ENCODE data around the gene ZNF750.

ZNF750 gene

GRCh38 chr17:82812058-82812457 is 27.8 kb downstream of the ZNF750 start:
- DNase-seq (ENCODE audit: low spot score), result no peak

GRCh38 chr17:82810644-82811430 is 29.0 kb downstream of the ZNF750 start:
- DNase-seq (ENCODE audit: low spot score), result no peak

- DNase-seq (ENCODE audit: low spot score), result no peak
Measured at GRCh38 chr17:82808921-82809905, 30.6 kb downstream of the ZNF750 start.

GRCh38 chr17:82808006-82808405 is 31.8 kb downstream of the ZNF750 start:
- no peak for DNase-seq (ENCODE audit: low spot score)

- no peak for DNase-seq (ENCODE audit: low spot score)
Measured at GRCh38 chr17:82807562-82807961, 32.3 kb downstream of the ZNF750 start.

- DNase-seq (ENCODE audit: low spot score), result no peak
Measured at GRCh38 chr17:82807101-82807500, 32.7 kb downstream of the ZNF750 start.

GRCh38 chr17:82806645-82807044 is 33.2 kb downstream of the ZNF750 start:
- no peak for DNase-seq (ENCODE audit: low spot score)

- no peak for DNase-seq (ENCODE audit: low spot score)
Measured at GRCh38 chr17:82805823-82806222, 34.0 kb downstream of the ZNF750 start.

- no peak for DNase-seq (ENCODE audit: low spot score)
Measured at GRCh38 chr17:82805254-82805653, 34.6 kb downstream of the ZNF750 start.

- no peak for DNase-seq (ENCODE audit: low spot score)
Measured at GRCh38 chr17:82804442-82805191, 35.2 kb downstream of the ZNF750 start.

- DNase-seq (ENCODE audit: low spot score), result no peak
Measured at GRCh38 chr17:82803606-82804005, 36.2 kb downstream of the ZNF750 start.

GRCh38 chr17:82803185-82803584 is 36.6 kb downstream of the ZNF750 start:
- no peak for DNase-seq (ENCODE audit: low spot score)

GRCh38 chr17:82802075-82802780 is 37.6 kb downstream of the ZNF750 start:
- no peak for DNase-seq (ENCODE audit: low spot score)

- DNase-seq (ENCODE audit: low spot score), result no peak
Measured at GRCh38 chr17:82801377-82801970, 38.3 kb downstream of the ZNF750 start.

GRCh38 chr17:82800885-82801284 is 38.9 kb downstream of the ZNF750 start:
- no peak for DNase-seq (ENCODE audit: low spot score)

- DNase-seq (ENCODE audit: low spot score), result no peak
Measured at GRCh38 chr17:82799591-82799990, 40.2 kb downstream of the ZNF750 start.

GRCh38 chr17:82798752-82799151 is 41.1 kb downstream of the ZNF750 start:
- DNase-seq (ENCODE audit: low spot score), result no peak

- DNase-seq (ENCODE audit: low spot score), result no peak
Measured at GRCh38 chr17:82797061-82797460, 42.8 kb downstream of the ZNF750 start.

GRCh38 chr17:82795615-82796014 is 44.2 kb downstream of the ZNF750 start:
- DNase-seq (ENCODE audit: low spot score), result no peak

- DNase-seq (ENCODE audit: low spot score), result no peak
Measured at GRCh38 chr17:82794781-82795482, 44.9 kb downstream of the ZNF750 start.
